Suprapubic skin (tissue), 3 donors: ENCODE measurements around the gene CHD9NB.

Experiments
- CTCF ChIP-seq, 2 donors: fragments of 200-600 bp in 1 of 2; fragments of 450-650 bp in 1 of 2; sonication (generic) in 1 of 2; IDR thresholded peaks; one replicate each; pipeline ENCODE4 v1.5.1; 2016 to 2019; ENCODE audit warnings: antibody characterized with exemption in 2 of 2, mild to moderate bottlenecking in 1 of 2, moderate library complexity in 1 of 2
- EP300 ChIP-seq: sonication (generic); formaldehyde crosslinking; IDR thresholded peaks from one replicate; pipeline ENCODE4 v1.6.1; 2017; ENCODE audit warnings: antibody characterized with exemption

- TF ChIP-seq CTCF (IDR thresholded peaks at IDR 0.05), result no peak
- no peak for TF ChIP-seq EP300
These were observed 1.4 kb upstream of the CHD9NB start for GRCh38 chr16:53053967-53054669.
